Mesendoderm (in vitro differentiated cells): Measurements from ENCODE around the gene SUPT6H.
"Not testable (repeated sequence)": the region's sequence is repeated elsewhere in the genome, so short reads cannot be mapped to it uniquely, and the experiment has no call there.

Source experiments
- DNase-seq: peaks from one replicate; pipeline ENCODE4 v3.0.0; 2013
- H2AK5ac ChIP-seq: 2 replicates; pipeline ENCODE4 v1.6.1; 2013; ENCODE audit warnings: low read length, inconsistent platforms
- H2BK120ac ChIP-seq: 2 replicates; pipeline ENCODE4 v1.6.1; 2013; ENCODE audit warnings: low read depth, mild to moderate bottlenecking, low read length, moderate library complexity, mixed read lengths
- H2BK15ac ChIP-seq: replicated peaks from 2 replicates; pipeline ENCODE4 v1.6.1; 2013; ENCODE audit warnings: low read depth, mild to moderate bottlenecking, moderate library complexity
- H2BK5ac ChIP-seq: 2 replicates; pipeline ENCODE4 v1.6.1; 2013; ENCODE audit warnings: low read length, inconsistent platforms
- H3K18ac ChIP-seq: 2 replicates; pipeline ENCODE4 v1.6.1; 2013; ENCODE audit warnings: mild to moderate bottlenecking, low read length, mixed read lengths
- H3K23ac ChIP-seq: one replicate; pipeline ENCODE4 v1.6.1; 2013; ENCODE audit warnings: low read length
- H3K27ac ChIP-seq: 2 replicates; pipeline ENCODE4 v1.5.1; 2013; ENCODE audit warnings: low read depth, mild to moderate bottlenecking, inconsistent platforms, low read length, moderate library complexity
- H3K27me3 ChIP-seq: 2 replicates; pipeline ENCODE4 v1.6.1; 2013; ENCODE audit warnings: low read length, control low read depth, mild to moderate bottlenecking, inconsistent platforms; ENCODE audit not compliant: insufficient read depth, poor library complexity
- H3K36me3 ChIP-seq: 2 replicates; pipeline ENCODE4 v1.6.1; 2013; ENCODE audit warnings: low read length, inconsistent platforms; ENCODE audit not compliant: control insufficient read depth, insufficient read depth
- H3K4ac ChIP-seq: one replicate; pipeline ENCODE4 v1.6.1; 2013; ENCODE audit warnings: low read depth, mild to moderate bottlenecking, low read length, moderate library complexity
- H3K4me1 ChIP-seq: 2 replicates; pipeline ENCODE4 v1.6.1; 2013; ENCODE audit warnings: low read depth, low read length, inconsistent platforms; ENCODE audit not compliant: control insufficient read depth
- H3K4me2 ChIP-seq: 2 replicates; pipeline ENCODE4 v1.6.1; 2013; ENCODE audit warnings: low read length
- H3K4me3 ChIP-seq: 2 replicates; pipeline ENCODE4 v1.5.1; 2013; ENCODE audit warnings: mild to moderate bottlenecking, low read length
- H3K56ac ChIP-seq: one replicate; pipeline ENCODE4 v1.6.1; 2013; ENCODE audit warnings: low read length
- H3K79me1 ChIP-seq: 2 replicates; pipeline ENCODE4 v1.6.1; 2013; ENCODE audit warnings: low read length, inconsistent platforms
- H3K79me2 ChIP-seq: 2 replicates; pipeline ENCODE4 v1.6.1; 2013; ENCODE audit warnings: mild to moderate bottlenecking, low read length; ENCODE audit not compliant: control insufficient read depth, insufficient read depth
- H3K9ac ChIP-seq: 2 replicates; pipeline ENCODE4 v1.6.1; 2013; ENCODE audit warnings: low read length, inconsistent platforms
- H4K5ac ChIP-seq: one replicate; pipeline ENCODE4 v1.6.1; 2013; ENCODE audit warnings: low read length
- H4K8ac ChIP-seq: one replicate; pipeline ENCODE4 v1.6.1; 2013; ENCODE audit warnings: low read depth, mild to moderate bottlenecking, control low read depth, low read length, moderate library complexity
- WGBS: extraction: QIAGEN DNeasy Blood & Tissue Kit; methylation state at CpG from one replicate; pipeline ENCODE4 v1.1.7; 2013; ENCODE audit warnings: low lambda C conversion rate, missing lambda C conversion rate; ENCODE audit not compliant: insufficient coverage; ENCODE audit errors: extremely low coverage; 5-methylcytosine and 5-hydroxymethylcytosine counted together

The SUPT6H gene

GRCh38 chr17:28719021-28719433 lies 57.0 kb downstream of the SUPT6H start:
- H4K5ac ChIP-seq: no peak overlapping the region
- H3K36me3 ChIP-seq: peaks cover 23% of the 10 kb centered on the region
- H4K8ac ChIP-seq: no peak overlapping the region
- peak overlapping the region; percentile 93 for H3K9ac ChIP-seq
- H2BK120ac ChIP-seq: no peak overlapping the region
- peak overlapping the region; percentile 56 for H3K18ac ChIP-seq
- H3K4me2 ChIP-seq: peak overlapping the region; percentile 89
- no peak for DNase-seq
- peaks cover 51% of the 10 kb centered on the region for H3K79me2 ChIP-seq
- H3K27ac ChIP-seq: peak overlapping the region; percentile 88
- peak overlapping the region; percentile 64 for H3K4ac ChIP-seq
- H3K27me3 ChIP-seq: no peaks in the 10 kb centered on the region
- H3K4me3 ChIP-seq: peak overlapping the region; percentile 64
- H3K79me1 ChIP-seq: peaks cover 29% of the 10 kb centered on the region
- peak overlapping the region; percentile 97 for H3K56ac ChIP-seq
- H2AK5ac ChIP-seq: no peak overlapping the region
- H2BK15ac ChIP-seq: no peak overlapping the region
- H3K23ac ChIP-seq: no peak overlapping the region
- no CpG with 5 or more reads among the region's 18 CpGs for WGBS
- peak overlapping the region; percentile 73 for H2BK5ac ChIP-seq
- peaks cover 5% of the 10 kb centered on the region for H3K4me1 ChIP-seq

- Histone ChIP-seq H4K5ac (peak overlapping the region; percentile 81), H3K27ac (peak overlapping the region; percentile 68), H2BK5ac (peak overlapping the region; percentile 89), H4K8ac (peak overlapping the region; percentile 0), H3K4me2 (peak overlapping the region; percentile 72), H2BK15ac (no peak overlapping the region), H3K4me3 (peak overlapping the region; percentile 98), H3K79me1 (peaks cover 19% of the 10 kb centered on the region), H2BK120ac (no peak overlapping the region), H3K4me1 (peaks cover 5% of the 10 kb centered on the region), H3K23ac (peak overlapping the region; percentile 7), H3K56ac (peak overlapping the region; percentile 98), H3K36me3 (peaks cover 15% of the 10 kb centered on the region), H3K9ac (peak overlapping the region; percentile 98), H2AK5ac (peak overlapping the region; percentile 95), H3K4ac (peak overlapping the region; percentile 97), H3K18ac (peak overlapping the region; percentile 81), H3K27me3 (no peaks in the 10 kb centered on the region), H3K79me2 (peaks cover 49% of the 10 kb centered on the region)
- DNase-seq: peak; percentile 32
- no CpG with 5 or more reads among the region's 30 CpGs for WGBS
These were observed 58.4 kb downstream of the SUPT6H start for GRCh38 chr17:28720247-28720996.

- peaks cover 15% of the 10 kb centered on the region for H3K36me3 ChIP-seq
- H3K4me1 ChIP-seq, H2BK120ac ChIP-seq, H3K27ac ChIP-seq, H2BK15ac ChIP-seq, H4K8ac ChIP-seq, H3K27me3 ChIP-seq, H4K5ac ChIP-seq, H2AK5ac ChIP-seq, DNase-seq, H3K23ac ChIP-seq, H3K18ac ChIP-seq, H3K4ac ChIP-seq, H2BK5ac ChIP-seq: not testable (repeated sequence)
- H3K4me3 ChIP-seq: peak overlapping the region; percentile 98
- H3K79me1 ChIP-seq: peaks cover 14% of the 10 kb centered on the region
- H3K56ac ChIP-seq: peak overlapping the region; percentile 90
- H3K9ac ChIP-seq: peak overlapping the region; percentile 98
- no CpG with 5 or more reads among the region's 19 CpGs for WGBS
- peaks cover 43% of the 10 kb centered on the region for H3K79me2 ChIP-seq
- peak overlapping the region; percentile 72 for H3K4me2 ChIP-seq
These were observed 59.0 kb downstream of the SUPT6H start for GRCh38 chr17:28720997-28721329.

- Histone ChIP-seq H3K4ac (no peak overlapping the region), H3K36me3 (peaks cover 15% of the 10 kb centered on the region), H3K4me2 (peak overlapping the region; percentile 2), H3K79me2 (peaks cover 31% of the 10 kb centered on the region), H3K23ac (no peak overlapping the region), H3K27ac (no peak overlapping the region), H2BK120ac (no peak overlapping the region), H4K5ac (no peak overlapping the region), H3K56ac (peak overlapping the region; percentile 73), H3K4me1 (peaks cover 2% of the 10 kb centered on the region), H2BK5ac (no peak overlapping the region), H3K4me3 (no peak overlapping the region), H2AK5ac (no peak overlapping the region), H4K8ac (no peak overlapping the region), H2BK15ac (no peak overlapping the region), H3K27me3 (no peaks in the 10 kb centered on the region), H3K9ac (peak overlapping the region; percentile 61), H3K18ac (no peak overlapping the region), H3K79me1 (peaks cover 10% of the 10 kb centered on the region)
- WGBS: no CpG with 5 or more reads among the region's 7 CpGs
- DNase-seq: no peak
These were observed 60.6 kb downstream of the SUPT6H start for GRCh38 chr17:28722417-28723158.

GRCh38 chr17:28723159-28723835 lies 61.3 kb downstream of the SUPT6H start:
- no peak for DNase-seq
- H3K27ac ChIP-seq: no peak overlapping the region
- H3K4me3 ChIP-seq: no peak overlapping the region

More at GRCh38 chr17:28723159-28723835, 61.3 kb downstream of the SUPT6H start:
- Histone ChIP-seq H3K18ac (no peak overlapping the region), H3K27me3 (no peaks in the 10 kb centered on the region), H2AK5ac (no peak overlapping the region), H2BK120ac (no peak overlapping the region), H3K23ac (no peak overlapping the region), H4K5ac (no peak overlapping the region), H2BK5ac (no peak overlapping the region), H3K4me1 (peaks cover 2% of the 10 kb centered on the region), H3K4me2 (peak overlapping the region; percentile 16), H2BK15ac (no peak overlapping the region), H4K8ac (no peak overlapping the region), H3K4ac (no peak overlapping the region), H3K9ac (peak overlapping the region; percentile 61), H3K79me2 (peaks cover 31% of the 10 kb centered on the region), H3K79me1 (peaks cover 10% of the 10 kb centered on the region), H3K56ac (peak overlapping the region; percentile 73), H3K36me3 (peaks cover 15% of the 10 kb centered on the region)
- WGBS: no CpG with 5 or more reads among the region's 6 CpGs
